ENCODE measurements around the gene SCAF11.

Gene SCAF11

DNA sequence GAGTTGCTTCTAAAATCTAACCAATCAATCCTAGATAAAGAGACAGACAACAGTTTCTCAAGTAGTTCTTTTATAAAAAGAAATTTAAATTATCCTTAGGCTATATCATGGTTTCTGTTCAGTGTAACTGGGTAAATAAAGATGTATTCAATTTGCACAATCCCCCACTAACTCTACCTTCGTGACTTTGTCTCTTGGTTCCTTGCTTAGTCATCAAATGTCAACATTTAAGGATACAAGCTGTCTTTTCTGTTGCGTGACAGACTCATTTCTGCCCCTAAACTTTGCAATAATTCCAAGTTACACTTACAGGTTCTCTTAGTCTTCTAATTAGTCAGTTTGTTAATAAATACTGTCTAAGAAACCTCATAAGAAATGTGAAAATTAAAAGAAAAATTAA lies 50.6 kb downstream of the SCAF11 start:
- Histone ChIP-seq H2AFZ (ENCODE audit: low read length) (no peak overlapping the region), H3K9ac (ENCODE audit: low read depth, low read length, poor library complexity) (no peak overlapping the region), H4K91ac (ENCODE audit: low read depth, low read length, poor library complexity) (no peak overlapping the region), H3K4me2 (ENCODE audit: insufficient read depth, low read length, poor library complexity, severe bottlenecking) (no peak overlapping the region), H3K4me1 (ENCODE audit: control insufficient read depth in 2 of 2, insufficient read depth in 1 of 2, low read depth in 1 of 2, low read length in 2 of 2) (no peaks in the 10 kb centered on the region), H2BK5ac (ENCODE audit: low read length) (no peak overlapping the region), H2BK12ac (ENCODE audit: low read length) (no peak overlapping the region), H3K79me1 (ENCODE audit: low read depth, low read length) (no peaks in the 10 kb centered on the region), H3K9me3 (replicated peaks in 1 of 2; ENCODE audit: control insufficient read depth in 2 of 2, insufficient read depth in 1 of 2, low read depth in 1 of 2, low read length in 2 of 2) (no peaks in the 10 kb centered on the region), H3K4me3 (ENCODE audit: low read length in 2 of 2) (no peak overlapping the region), H2BK15ac (ENCODE audit: low read length) (no peak overlapping the region), H2AK5ac (ENCODE audit: low read depth, low read length) (no peak overlapping the region), H3K36me3 (replicated peaks in 1 of 2; ENCODE audit: control insufficient read depth in 2 of 2, insufficient read depth in 2 of 2, low read length in 2 of 2) (peaks cover 3 to 75% of the 10 kb centered on the region in 2 donors), H3K4ac (ENCODE audit: low read length) (no peak overlapping the region), H4K8ac (ENCODE audit: low read depth, low read length) (no peak overlapping the region), H3K27ac (replicated peaks; ENCODE audit: low read length) (no peak overlapping the region), H3K23ac (ENCODE audit: low read depth, low read length, poor library complexity) (no peak overlapping the region), H2BK120ac (ENCODE audit: low read depth, low read length) (no peak overlapping the region), H3K18ac (ENCODE audit: low read length) (no peak overlapping the region), H3K27me3 (ENCODE audit: control insufficient read depth in 3 of 3, insufficient read depth in 3 of 3, low read depth in 1 of 3, low read length in 3 of 3) (no peaks in the 10 kb centered on the region), H3K14ac (ENCODE audit: low read length) (no peak overlapping the region)
- WGBS, 2 donors (ENCODE audit: extremely low coverage in 2 of 2, insufficient read length in 2 of 2, insufficient replicate concordance in 1 of 2): no CpG with 5 or more reads among the region's 2 CpGs
- no peak for DNase-seq (ENCODE audit: low spot score)

DNA sequence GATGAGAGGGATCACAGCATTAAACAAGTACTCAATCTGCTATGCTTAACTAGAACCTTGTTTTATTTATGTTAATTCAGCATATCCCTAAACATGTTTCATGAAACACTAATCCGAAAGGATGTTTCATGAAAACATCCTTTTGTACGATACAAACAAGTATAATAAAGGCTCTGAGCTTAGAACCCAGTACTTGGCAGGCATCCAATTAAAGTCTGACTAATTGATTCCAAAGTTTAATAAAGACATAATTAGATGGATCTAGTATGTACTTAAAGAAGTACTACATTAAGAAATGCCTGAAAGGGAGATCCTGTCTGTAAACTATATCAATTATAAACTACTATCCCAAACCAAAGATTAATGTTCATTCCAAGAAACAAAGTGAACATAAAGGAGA lies 51.8 kb downstream of the SCAF11 start:
- H3K27ac ChIP-seq (replicated peaks; ENCODE audit: low read length): no peak overlapping the region
- no peak overlapping the region for H2BK12ac ChIP-seq (ENCODE audit: low read length)
- no peak overlapping the region for H3K14ac ChIP-seq (ENCODE audit: low read length)
- H2BK5ac ChIP-seq (ENCODE audit: low read length): no peak overlapping the region
- no peak overlapping the region for H2BK120ac ChIP-seq (ENCODE audit: low read depth, low read length)
- no peak overlapping the region for H2AFZ ChIP-seq (ENCODE audit: low read length)
- peaks cover 2 to 75% of the 10 kb centered on the region in 2 donors for H3K36me3 ChIP-seq (replicated peaks in 1 of 2; ENCODE audit: control insufficient read depth in 2 of 2, insufficient read depth in 2 of 2, low read length in 2 of 2)
- no peak overlapping the region for H2AK5ac ChIP-seq (ENCODE audit: low read depth, low read length)
- no peaks in the 10 kb centered on the region for H3K27me3 ChIP-seq (ENCODE audit: control insufficient read depth in 3 of 3, insufficient read depth in 3 of 3, low read depth in 1 of 3, low read length in 3 of 3)
- no peak overlapping the region for H3K4me2 ChIP-seq (ENCODE audit: insufficient read depth, low read length, poor library complexity, severe bottlenecking)
- H4K8ac ChIP-seq (ENCODE audit: low read depth, low read length): no peak overlapping the region
- H3K9me3 ChIP-seq (replicated peaks in 1 of 2; ENCODE audit: control insufficient read depth in 2 of 2, insufficient read depth in 1 of 2, low read depth in 1 of 2, low read length in 2 of 2): no peaks in the 10 kb centered on the region
- H3K4ac ChIP-seq (ENCODE audit: low read length): no peak overlapping the region
- no peaks in the 10 kb centered on the region for H3K79me1 ChIP-seq (ENCODE audit: low read depth, low read length)
- H3K9ac ChIP-seq (ENCODE audit: low read depth, low read length, poor library complexity): no peak overlapping the region
- H3K18ac ChIP-seq (ENCODE audit: low read length): no peak overlapping the region
- no peak overlapping the region for H2BK15ac ChIP-seq (ENCODE audit: low read length)
- DNase-seq (ENCODE audit: low spot score): no peak
- H3K4me1 ChIP-seq (ENCODE audit: control insufficient read depth in 2 of 2, insufficient read depth in 1 of 2, low read depth in 1 of 2, low read length in 2 of 2): no peaks in the 10 kb centered on the region
- no peak overlapping the region for H4K91ac ChIP-seq (ENCODE audit: low read depth, low read length, poor library complexity)
- H3K23ac ChIP-seq (ENCODE audit: low read depth, low read length, poor library complexity): no peak overlapping the region
- H3K4me3 ChIP-seq (ENCODE audit: low read length in 2 of 2): no peak overlapping the region
- no CpG with 5 or more reads among the region's 2 CpGs for WGBS, 2 donors (ENCODE audit: extremely low coverage in 2 of 2, insufficient read length in 2 of 2, insufficient replicate concordance in 1 of 2)

DNA sequence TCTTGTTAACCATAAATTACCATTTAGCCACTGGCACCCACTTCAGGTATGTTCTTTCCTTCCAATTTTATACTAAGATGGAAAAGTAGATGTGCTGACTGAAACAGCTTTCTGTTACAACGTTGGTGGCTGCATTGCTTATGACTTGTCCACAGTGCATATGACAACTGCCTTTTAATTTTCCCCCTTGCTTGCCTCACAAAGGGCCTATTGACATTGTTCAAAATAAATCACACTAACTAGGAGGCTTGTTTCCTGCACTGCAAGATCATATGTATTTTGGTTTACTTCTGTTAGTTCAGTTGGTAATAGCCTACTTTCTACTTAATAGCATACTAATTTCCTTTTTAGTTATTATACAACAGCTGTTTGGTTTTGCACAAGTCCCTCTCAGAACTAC lies 55.4 kb downstream of the SCAF11 start:
- Histone ChIP-seq H3K4me3 (ENCODE audit: low read length in 2 of 2) (no peak overlapping the region), H3K4me1 (ENCODE audit: control insufficient read depth in 2 of 2, insufficient read depth in 1 of 2, low read depth in 1 of 2, low read length in 2 of 2) (no peaks in the 10 kb centered on the region), H3K4me2 (ENCODE audit: insufficient read depth, low read length, poor library complexity, severe bottlenecking) (no peak overlapping the region), H3K27me3 (ENCODE audit: control insufficient read depth in 3 of 3, insufficient read depth in 3 of 3, low read depth in 1 of 3, low read length in 3 of 3) (no peaks in the 10 kb centered on the region), H3K79me1 (ENCODE audit: low read depth, low read length) (no peaks in the 10 kb centered on the region), H4K91ac (ENCODE audit: low read depth, low read length, poor library complexity) (no peak overlapping the region), H3K36me3 (replicated peaks in 1 of 2; ENCODE audit: control insufficient read depth in 2 of 2, insufficient read depth in 2 of 2, low read length in 2 of 2) (peaks cover 2 to 75% of the 10 kb centered on the region in 2 donors), H2BK5ac (ENCODE audit: low read length) (no peak overlapping the region), H4K8ac (ENCODE audit: low read depth, low read length) (no peak overlapping the region), H2AK5ac (ENCODE audit: low read depth, low read length) (no peak overlapping the region), H3K23ac (ENCODE audit: low read depth, low read length, poor library complexity) (no peak overlapping the region), H2AFZ (ENCODE audit: low read length) (no peak overlapping the region), H2BK12ac (ENCODE audit: low read length) (no peak overlapping the region), H3K9ac (ENCODE audit: low read depth, low read length, poor library complexity) (no peak overlapping the region), H3K14ac (ENCODE audit: low read length) (no peak overlapping the region), H3K18ac (ENCODE audit: low read length) (no peak overlapping the region), H3K4ac (ENCODE audit: low read length) (no peak overlapping the region), H3K9me3 (replicated peaks in 1 of 2; ENCODE audit: control insufficient read depth in 2 of 2, insufficient read depth in 1 of 2, low read depth in 1 of 2, low read length in 2 of 2) (no peaks in the 10 kb centered on the region), H3K27ac (replicated peaks; ENCODE audit: low read length) (no peak overlapping the region), H2BK15ac (ENCODE audit: low read length) (no peak overlapping the region), H2BK120ac (ENCODE audit: low read depth, low read length) (no peak overlapping the region)
- DNase-seq (ENCODE audit: low spot score): no peak
- WGBS, 2 donors (ENCODE audit: extremely low coverage in 2 of 2, insufficient read length in 2 of 2, insufficient replicate concordance in 1 of 2): no CpG with 5 or more reads among the region's 1 CpG

DNA sequence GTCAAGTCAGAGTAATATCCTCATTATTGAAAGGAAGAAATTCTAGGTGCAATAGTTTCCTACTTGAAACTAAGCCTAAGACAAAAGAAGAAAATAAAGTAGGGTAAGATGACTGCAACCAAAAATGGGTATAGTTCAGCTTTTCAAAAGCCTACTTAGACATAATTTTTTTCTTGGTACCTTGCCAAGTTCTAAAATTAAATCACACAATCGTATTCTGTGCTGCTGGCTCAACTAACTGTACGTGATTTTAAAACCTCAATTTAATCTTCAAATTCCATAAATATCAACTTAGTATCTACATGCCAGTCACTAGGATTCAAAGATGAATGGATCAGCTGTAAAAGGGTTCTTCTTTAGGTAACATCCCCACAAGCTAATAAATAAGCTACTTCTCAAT lies 56.9 kb downstream of the SCAF11 start:
- Histone ChIP-seq H3K4me2 (ENCODE audit: insufficient read depth, low read length, poor library complexity, severe bottlenecking) (no peak overlapping the region), H3K79me1 (ENCODE audit: low read depth, low read length) (no peaks in the 10 kb centered on the region), H3K18ac (ENCODE audit: low read length) (no peak overlapping the region), H3K9me3 (replicated peaks in 1 of 2; ENCODE audit: control insufficient read depth in 2 of 2, insufficient read depth in 1 of 2, low read depth in 1 of 2, low read length in 2 of 2) (no peaks in the 10 kb centered on the region), H3K27ac (replicated peaks; ENCODE audit: low read length) (no peak overlapping the region), H2AK5ac (ENCODE audit: low read depth, low read length) (no peak overlapping the region), H2BK15ac (ENCODE audit: low read length) (no peak overlapping the region), H3K14ac (ENCODE audit: low read length) (no peak overlapping the region), H3K4me1 (ENCODE audit: control insufficient read depth in 2 of 2, insufficient read depth in 1 of 2, low read depth in 1 of 2, low read length in 2 of 2) (no peaks in the 10 kb centered on the region), H4K91ac (ENCODE audit: low read depth, low read length, poor library complexity) (no peak overlapping the region), H2BK12ac (ENCODE audit: low read length) (no peak overlapping the region), H3K9ac (ENCODE audit: low read depth, low read length, poor library complexity) (no peak overlapping the region), H2BK120ac (ENCODE audit: low read depth, low read length) (no peak overlapping the region), H3K4me3 (ENCODE audit: low read length in 2 of 2) (no peak overlapping the region), H3K36me3 (replicated peaks in 1 of 2; ENCODE audit: control insufficient read depth in 2 of 2, insufficient read depth in 2 of 2, low read length in 2 of 2) (peaks cover 3 to 83% of the 10 kb centered on the region in 2 donors), H4K8ac (ENCODE audit: low read depth, low read length) (no peak overlapping the region), H3K23ac (ENCODE audit: low read depth, low read length, poor library complexity) (no peak overlapping the region), H2AFZ (ENCODE audit: low read length) (no peak overlapping the region), H2BK5ac (ENCODE audit: low read length) (no peak overlapping the region), H3K27me3 (ENCODE audit: control insufficient read depth in 3 of 3, insufficient read depth in 3 of 3, low read depth in 1 of 3, low read length in 3 of 3) (no peaks in the 10 kb centered on the region), H3K4ac (ENCODE audit: low read length) (no peak overlapping the region)
- no peak for DNase-seq (ENCODE audit: low spot score)
- WGBS, 2 donors (ENCODE audit: extremely low coverage in 2 of 2, insufficient read length in 2 of 2, insufficient replicate concordance in 1 of 2): no CpG with 5 or more reads among the region's 2 CpGs
